KMS-11 (cell line): ENCODE data around the gene IL20.

ENCODE experiments used
- H2AFZ ChIP-seq: fragments of 200-600 bp; sonication (generic); 2 replicates; pipeline ENCODE4 v1.6.1; 2016; ENCODE audit warnings: antibody characterized with exemption, mixed run types, low read depth
- H3K27ac ChIP-seq: fragments of 200-600 bp; sonication (generic); 2 replicates; pipeline ENCODE4 v1.6.1; 2016; ENCODE audit warnings: mild to moderate bottlenecking, mixed run types
- H3K27me3 ChIP-seq: fragments of 200-600 bp; sonication (generic); 2 replicates; pipeline ENCODE4 v1.6.1; 2017; ENCODE audit warnings: mild to moderate bottlenecking, low read depth, mixed run types, moderate library complexity; ENCODE audit not compliant: insufficient read depth
- H3K36me3 ChIP-seq: fragments of 200-600 bp; sonication (generic); 2 replicates; pipeline ENCODE4 v1.6.1; 2017; ENCODE audit warnings: mild to moderate bottlenecking, mixed run types; ENCODE audit not compliant: insufficient read depth
- H3K4me1 ChIP-seq: fragments of 200-600 bp; sonication (generic); 2 replicates; pipeline ENCODE4 v1.6.1; 2016; ENCODE audit warnings: mild to moderate bottlenecking, low read depth, mixed run types; ENCODE audit not compliant: poor library complexity, severe bottlenecking
- H3K4me2 ChIP-seq: fragments of 200-600 bp; sonication (generic); 2 replicates; pipeline ENCODE4 v1.7.0; 2016; ENCODE audit warnings: mild to moderate bottlenecking, mixed run types
- H3K4me3 ChIP-seq: fragments of 200-600 bp; sonication (generic); IDR thresholded peaks from 2 replicates; pipeline ENCODE4 v1.6.1; 2017; ENCODE audit warnings: low read depth, low read length, mixed read lengths; ENCODE audit not compliant: insufficient read depth
- H3K79me2 ChIP-seq: fragments of 200-600 bp; sonication (generic); 2 replicates; pipeline ENCODE4 v1.6.1; 2016; ENCODE audit warnings: low read depth, mixed run types; ENCODE audit not compliant: insufficient read depth
- H3K9ac ChIP-seq: fragments of 200-600 bp; sonication (generic); 2 replicates; pipeline ENCODE4 v1.6.1; 2016; ENCODE audit warnings: mild to moderate bottlenecking, mixed run types
- H4K20me1 ChIP-seq: fragments of 200-600 bp; sonication (generic); 2 replicates; pipeline ENCODE4 v1.6.1; 2016; ENCODE audit warnings: mild to moderate bottlenecking, mixed run types; ENCODE audit not compliant: insufficient read depth
- CTCF ChIP-seq: fragments of 200-600 bp; sonication (generic); conservative IDR thresholded peaks from 2 replicates; pipeline ENCODE4 v1.6.1; 2017; ENCODE audit warnings: low read depth, mild to moderate bottlenecking, antibody characterized with exemption, low read length, moderate library complexity, mixed read lengths

The IL20 gene

DNA sequence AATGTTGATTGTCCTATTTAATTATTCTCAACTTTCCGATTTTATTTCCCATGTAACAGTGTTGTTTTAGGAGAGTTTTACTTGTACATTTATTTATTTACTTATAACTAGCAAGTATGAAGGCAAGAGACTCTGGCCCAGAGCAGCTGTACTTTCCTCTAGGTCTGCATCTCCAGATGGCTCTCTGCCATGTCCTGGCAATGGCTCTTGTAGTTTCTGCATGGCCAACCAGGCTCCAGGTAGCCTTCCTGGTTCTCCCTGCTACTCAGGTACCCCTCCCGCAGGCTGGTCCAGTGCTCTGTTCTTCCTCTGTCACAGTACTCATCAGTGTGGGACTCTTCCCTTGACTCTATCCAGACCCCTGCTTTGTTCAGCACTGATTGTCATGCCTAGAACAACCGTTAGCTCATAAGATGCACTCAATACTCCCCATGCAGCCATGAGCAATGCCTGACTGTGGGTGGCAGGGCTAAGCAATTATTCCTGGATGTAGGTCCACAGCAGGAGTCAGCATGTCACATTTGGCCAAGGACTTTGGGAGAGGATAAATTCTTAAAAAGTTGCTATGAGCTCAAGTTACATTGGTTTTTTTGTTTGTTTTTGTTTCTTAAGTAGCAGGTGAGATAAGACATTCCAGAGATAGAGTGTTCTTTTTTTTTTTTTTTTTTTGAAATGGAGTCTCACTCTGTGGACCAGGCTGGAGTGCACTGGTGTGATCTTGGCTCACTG, 10.9 kb upstream of the IL20 start:
- no peaks in the 10 kb centered on the region for H3K27me3 ChIP-seq
- no peak overlapping the region for H3K9ac ChIP-seq
- H4K20me1 ChIP-seq: no peaks in the 10 kb centered on the region
- H3K4me2 ChIP-seq: no peak overlapping the region
- H3K79me2 ChIP-seq: no peaks in the 10 kb centered on the region
- TF ChIP-seq CTCF: no peak
- H2AFZ ChIP-seq: no peak overlapping the region
- H3K4me3 ChIP-seq: no peak overlapping the region
- H3K27ac ChIP-seq: no peak overlapping the region
- H3K36me3 ChIP-seq: no peaks in the 10 kb centered on the region
- H3K4me1 ChIP-seq: no peaks in the 10 kb centered on the region

DNA sequence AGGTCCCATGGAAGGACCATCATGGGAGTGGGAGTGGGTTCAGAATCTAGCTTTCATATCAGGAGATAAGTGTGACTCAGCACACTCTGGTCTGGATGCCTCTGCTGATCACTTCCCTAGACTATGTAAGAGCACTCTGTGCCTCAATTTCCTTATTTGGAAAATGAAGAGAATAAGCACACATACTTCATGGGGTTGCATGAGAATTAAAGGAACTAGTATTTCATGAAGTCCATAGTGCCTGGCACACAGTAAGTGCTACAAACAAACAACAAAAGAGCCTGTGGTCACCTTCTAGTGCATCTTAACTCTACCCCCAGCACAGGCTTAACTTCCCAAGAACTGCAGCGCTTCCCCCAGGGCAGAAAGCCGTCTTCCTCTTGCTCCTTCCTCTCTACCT, 9.6 kb upstream of the IL20 start:
- H3K27me3 ChIP-seq: no peaks in the 10 kb centered on the region
- H3K79me2 ChIP-seq: no peaks in the 10 kb centered on the region
- no peak overlapping the region for H3K4me2 ChIP-seq
- no peak overlapping the region for H3K4me3 ChIP-seq
- H4K20me1 ChIP-seq: no peaks in the 10 kb centered on the region
- TF ChIP-seq CTCF: no peak
- no peak overlapping the region for H2AFZ ChIP-seq
- H3K9ac ChIP-seq: no peak overlapping the region
- no peak overlapping the region for H3K27ac ChIP-seq
- no peaks in the 10 kb centered on the region for H3K4me1 ChIP-seq
- no peaks in the 10 kb centered on the region for H3K36me3 ChIP-seq

- Histone ChIP-seq H2AFZ (no peak overlapping the region), H3K27me3 (no peaks in the 10 kb centered on the region), H3K27ac (no peak overlapping the region), H3K9ac (no peak overlapping the region), H3K4me3 (no peak overlapping the region), H3K4me1 (no peaks in the 10 kb centered on the region), H3K36me3 (no peaks in the 10 kb centered on the region), H3K4me2 (no peak overlapping the region), H3K79me2 (no peaks in the 10 kb centered on the region), H4K20me1 (no peaks in the 10 kb centered on the region)
- TF ChIP-seq CTCF: peak; percentile 47
Measured at GRCh38 chr1:206856674-206857464, 8.6 kb upstream of the IL20 start.

DNA sequence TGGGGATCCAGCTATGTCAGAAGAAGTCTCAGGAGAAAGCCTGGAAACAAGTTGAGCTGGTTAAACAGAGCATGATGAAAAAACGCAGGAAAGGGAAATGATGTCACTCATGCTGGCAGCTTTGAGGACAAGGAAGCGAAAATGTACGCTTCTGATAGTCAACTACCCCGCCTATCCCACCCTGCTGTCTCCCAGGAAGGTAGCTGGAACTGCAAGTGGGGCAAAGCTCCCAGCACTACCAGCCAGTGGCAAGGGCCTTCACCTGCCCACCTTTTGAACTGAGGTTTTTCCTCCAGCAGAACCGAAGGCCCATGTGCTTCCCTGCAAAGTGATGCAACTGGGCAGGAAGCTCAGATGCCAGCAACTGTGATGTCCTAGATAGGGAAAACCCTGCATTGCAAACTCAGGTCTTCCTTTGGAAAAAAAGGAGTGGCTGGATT, 6.3 kb upstream of the IL20 start:
- Histone ChIP-seq H4K20me1 (no peaks in the 10 kb centered on the region), H2AFZ (no peak overlapping the region), H3K4me3 (no peak overlapping the region), H3K4me1 (no peaks in the 10 kb centered on the region), H3K36me3 (no peaks in the 10 kb centered on the region), H3K79me2 (no peaks in the 10 kb centered on the region), H3K4me2 (no peak overlapping the region), H3K27me3 (no peaks in the 10 kb centered on the region), H3K9ac (no peak overlapping the region), H3K27ac (no peak overlapping the region)
- no peak for TF ChIP-seq CTCF
